ENCODE data around the gene VIPR2.

- TF ChIP-seq CTCF (IDR thresholded peaks at IDR 0.05; ENCODE audit: low read depth, low read length, poor library complexity, severe bottlenecking) (no peak), EZH2phosphoT487 (IDR thresholded peaks at IDR 0.05; ENCODE audit: borderline replicate concordance, low read length) (no peak)
Measured at GRCh38 chr7:159136846-159137245, 7.8 kb downstream of the VIPR2 start.
